HL-60 (cell line): ENCODE data around the gene POLG.

Experiments
- DNase-seq, 2 experiments: peaks; one replicate each; pipeline ENCODE4 v3.0.0-alpha.2; 2010 to 2020; ENCODE audit warnings: low read depth in 1 of 2, low spot score in 1 of 2
- H3K27ac ChIP-seq: fragments of 250-450 bp; sonication (Bioruptor Pico); replicated peaks from 2 replicates; pipeline ENCODE4 v1.5.1; 2020; ENCODE audit warnings: mild to moderate bottlenecking, moderate library complexity
- H3K27me3 ChIP-seq: fragments of 250-450 bp; sonication (Bioruptor Pico); 2 replicates; pipeline ENCODE4 v1.5.1; 2021; ENCODE audit warnings: mild to moderate bottlenecking, moderate library complexity; ENCODE audit not compliant: insufficient read depth, poor library complexity, severe bottlenecking
- H3K4me3 ChIP-seq: replicated peaks from 2 replicates; pipeline ENCODE4 v1.5.1; 2011; ENCODE audit warnings: mild to moderate bottlenecking, control low read depth, low read length; ENCODE audit not compliant: insufficient read depth
- GABPA ChIP-seq: IDR thresholded peaks from 2 replicates; pipeline ENCODE4 v1.6.1; 2012; ENCODE audit warnings: low read depth
- POLR2AphosphoS5 ChIP-seq: IDR thresholded peaks from 2 replicates; pipeline ENCODE4 v1.6.1; 2012; ENCODE audit warnings: low read depth
- SPI1 ChIP-seq: IDR thresholded peaks from 2 replicates; pipeline ENCODE4 v1.6.1; 2012; ENCODE audit warnings: low read depth, mild to moderate bottlenecking, borderline replicate concordance
- TF ChIP-seq, protein P1 (sequence below): IDR thresholded peaks from 2 replicates; pipeline ENCODE4 v1.6.1; 2012; ENCODE audit warnings: low read depth; ENCODE audit not compliant: insufficient replicate concordance
- TF ChIP-seq, protein P2 (sequence below): IDR thresholded peaks from one replicate; pipeline ENCODE4 v1.5.1; 2011; ENCODE audit warnings: low read length, control low read depth, inconsistent platforms; ENCODE audit not compliant: insufficient read depth

Gene POLG

DNA sequence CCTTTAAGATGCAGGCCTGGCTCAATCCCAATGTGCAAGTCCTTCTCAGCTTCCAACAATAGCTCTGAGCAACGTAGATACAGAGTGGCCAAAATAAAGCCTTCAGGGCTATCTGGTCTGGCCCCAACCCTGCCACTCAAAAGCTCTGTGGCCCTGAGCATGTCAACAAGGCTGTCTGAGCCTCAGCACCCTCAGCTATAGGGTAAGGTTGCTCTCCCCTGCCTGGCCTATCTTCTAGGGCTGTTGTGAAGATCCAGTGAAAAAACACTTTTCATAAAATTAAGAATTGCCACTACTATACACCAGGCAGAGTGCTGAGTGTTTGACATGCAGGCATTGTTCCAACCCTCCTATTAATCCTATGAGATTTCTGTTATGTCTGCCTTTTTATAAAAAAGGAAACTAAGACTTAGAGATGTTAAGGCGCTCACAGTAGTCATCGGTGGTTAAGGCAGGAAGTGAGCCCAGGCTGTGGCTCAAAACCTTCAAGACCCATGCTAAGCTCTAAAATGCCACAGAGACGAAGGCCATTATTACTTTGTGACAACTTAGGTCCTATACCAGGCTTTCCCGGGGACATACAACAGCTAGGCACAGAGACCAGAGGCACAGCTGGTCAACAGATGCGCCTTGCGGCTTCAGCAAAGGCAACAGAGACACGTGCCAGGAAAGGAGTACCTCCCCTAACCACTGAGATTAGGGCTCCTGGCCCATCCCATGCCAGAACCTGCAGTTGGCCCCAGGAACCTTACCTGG, 5.1 kb downstream of the POLG start:
- no peak overlapping the region for H3K27ac ChIP-seq
- H3K4me3 ChIP-seq, result no peak overlapping the region
- TF ChIP-seq, protein P1, sequence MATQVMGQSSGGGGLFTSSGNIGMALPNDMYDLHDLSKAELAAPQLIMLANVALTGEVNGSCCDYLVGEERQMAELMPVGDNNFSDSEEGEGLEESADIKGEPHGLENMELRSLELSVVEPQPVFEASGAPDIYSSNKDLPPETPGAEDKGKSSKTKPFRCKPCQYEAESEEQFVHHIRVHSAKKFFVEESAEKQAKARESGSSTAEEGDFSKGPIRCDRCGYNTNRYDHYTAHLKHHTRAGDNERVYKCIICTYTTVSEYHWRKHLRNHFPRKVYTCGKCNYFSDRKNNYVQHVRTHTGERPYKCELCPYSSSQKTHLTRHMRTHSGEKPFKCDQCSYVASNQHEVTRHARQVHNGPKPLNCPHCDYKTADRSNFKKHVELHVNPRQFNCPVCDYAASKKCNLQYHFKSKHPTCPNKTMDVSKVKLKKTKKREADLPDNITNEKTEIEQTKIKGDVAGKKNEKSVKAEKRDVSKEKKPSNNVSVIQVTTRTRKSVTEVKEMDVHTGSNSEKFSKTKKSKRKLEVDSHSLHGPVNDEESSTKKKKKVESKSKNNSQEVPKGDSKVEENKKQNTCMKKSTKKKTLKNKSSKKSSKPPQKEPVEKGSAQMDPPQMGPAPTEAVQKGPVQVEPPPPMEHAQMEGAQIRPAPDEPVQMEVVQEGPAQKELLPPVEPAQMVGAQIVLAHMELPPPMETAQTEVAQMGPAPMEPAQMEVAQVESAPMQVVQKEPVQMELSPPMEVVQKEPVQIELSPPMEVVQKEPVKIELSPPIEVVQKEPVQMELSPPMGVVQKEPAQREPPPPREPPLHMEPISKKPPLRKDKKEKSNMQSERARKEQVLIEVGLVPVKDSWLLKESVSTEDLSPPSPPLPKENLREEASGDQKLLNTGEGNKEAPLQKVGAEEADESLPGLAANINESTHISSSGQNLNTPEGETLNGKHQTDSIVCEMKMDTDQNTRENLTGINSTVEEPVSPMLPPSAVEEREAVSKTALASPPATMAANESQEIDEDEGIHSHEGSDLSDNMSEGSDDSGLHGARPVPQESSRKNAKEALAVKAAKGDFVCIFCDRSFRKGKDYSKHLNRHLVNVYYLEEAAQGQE, result no peak
- TF ChIP-seq POLR2AphosphoS5, result no peak
- TF ChIP-seq, protein P2, sequence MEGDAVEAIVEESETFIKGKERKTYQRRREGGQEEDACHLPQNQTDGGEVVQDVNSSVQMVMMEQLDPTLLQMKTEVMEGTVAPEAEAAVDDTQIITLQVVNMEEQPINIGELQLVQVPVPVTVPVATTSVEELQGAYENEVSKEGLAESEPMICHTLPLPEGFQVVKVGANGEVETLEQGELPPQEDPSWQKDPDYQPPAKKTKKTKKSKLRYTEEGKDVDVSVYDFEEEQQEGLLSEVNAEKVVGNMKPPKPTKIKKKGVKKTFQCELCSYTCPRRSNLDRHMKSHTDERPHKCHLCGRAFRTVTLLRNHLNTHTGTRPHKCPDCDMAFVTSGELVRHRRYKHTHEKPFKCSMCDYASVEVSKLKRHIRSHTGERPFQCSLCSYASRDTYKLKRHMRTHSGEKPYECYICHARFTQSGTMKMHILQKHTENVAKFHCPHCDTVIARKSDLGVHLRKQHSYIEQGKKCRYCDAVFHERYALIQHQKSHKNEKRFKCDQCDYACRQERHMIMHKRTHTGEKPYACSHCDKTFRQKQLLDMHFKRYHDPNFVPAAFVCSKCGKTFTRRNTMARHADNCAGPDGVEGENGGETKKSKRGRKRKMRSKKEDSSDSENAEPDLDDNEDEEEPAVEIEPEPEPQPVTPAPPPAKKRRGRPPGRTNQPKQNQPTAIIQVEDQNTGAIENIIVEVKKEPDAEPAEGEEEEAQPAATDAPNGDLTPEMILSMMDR, result no peak
- TF ChIP-seq SPI1, result no peak
- no peak for TF ChIP-seq GABPA
- DNase-seq, result no peak
- no peaks in the 10 kb centered on the region for H3K27me3 ChIP-seq

DNA sequence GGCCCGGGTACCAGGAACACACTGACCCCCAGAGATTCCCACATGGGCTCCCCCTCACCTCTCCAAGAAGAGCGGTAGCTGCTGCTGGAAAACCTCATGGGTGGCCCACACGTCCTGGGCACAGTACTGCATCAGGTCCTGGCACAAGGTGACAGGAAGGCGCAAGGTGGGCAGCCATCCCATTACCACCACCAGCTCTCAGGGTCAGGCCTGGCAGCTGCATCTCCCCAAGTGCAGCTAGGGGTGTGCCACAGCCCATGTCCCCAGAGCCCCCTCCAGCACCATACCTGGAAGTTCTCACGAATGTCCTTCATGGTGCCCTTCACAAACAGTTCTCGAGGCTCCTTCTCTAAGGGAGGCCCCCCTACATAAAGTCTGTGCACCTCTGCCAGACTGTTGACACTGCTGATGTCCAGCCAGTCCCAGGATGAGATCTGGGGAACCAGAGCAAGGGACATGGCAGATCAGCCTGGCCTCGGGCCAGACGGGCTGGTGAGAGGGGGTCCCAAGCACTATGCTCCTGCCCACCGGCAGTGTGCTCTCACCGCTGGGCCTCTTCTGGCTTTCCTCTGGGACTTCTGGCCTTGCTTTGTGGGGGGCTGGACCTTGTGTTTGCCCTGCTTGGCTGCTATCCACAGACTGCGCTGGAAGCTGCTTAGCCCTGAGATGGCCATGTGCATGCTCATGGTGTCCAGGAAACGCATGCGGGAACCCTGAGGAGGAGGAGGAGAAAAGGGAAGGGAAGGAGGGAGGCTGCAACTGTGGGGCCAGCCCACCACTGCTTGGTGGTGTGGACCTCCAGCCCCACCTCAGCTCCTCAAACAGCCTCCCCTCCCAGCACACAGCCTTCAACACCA, 6.0 kb downstream of the POLG start:
- no peak overlapping the region for H3K27ac ChIP-seq
- H3K4me3 ChIP-seq, result no peak overlapping the region
- no peak for DNase-seq
- TF ChIP-seq, protein P1, result no peak
- no peak for TF ChIP-seq GABPA
- TF ChIP-seq POLR2AphosphoS5, result no peak
- TF ChIP-seq, protein P2, result no peak
- no peak for TF ChIP-seq SPI1
- no peaks in the 10 kb centered on the region for H3K27me3 ChIP-seq

DNA sequence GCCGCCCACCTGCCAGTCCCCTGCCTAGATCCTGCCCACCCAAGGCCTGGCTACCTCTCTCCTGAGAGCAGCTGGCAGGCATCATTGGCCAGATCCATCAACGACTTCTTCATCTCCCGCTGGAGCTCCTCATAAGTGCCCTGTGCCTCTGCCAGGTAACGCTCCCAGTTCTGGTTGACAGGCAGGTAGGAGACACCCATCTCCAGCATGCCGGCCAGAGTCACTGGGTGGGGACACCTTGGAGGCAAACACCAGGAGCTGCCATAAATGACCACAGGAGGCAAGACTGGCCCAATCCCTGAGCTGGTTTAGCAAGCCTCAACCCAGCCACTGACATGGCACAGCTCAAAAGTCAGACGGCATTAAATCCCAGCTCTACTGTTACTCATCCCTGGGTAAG, 7.5 kb downstream of the POLG start:
- Histone ChIP-seq H3K4me3 (no peak overlapping the region), H3K27me3 (no peaks in the 10 kb centered on the region), H3K27ac (no peak overlapping the region)
- DNase-seq, result no peak
- TF ChIP-seq, protein P1, result no peak
- TF ChIP-seq SPI1 (no peak), POLR2AphosphoS5 (no peak), GABPA (no peak)
- TF ChIP-seq, protein P2, result no peak
